Upper lobe of right lung (tissue), 1 donor: ENCODE measurements around the gene SSB. TPM values are rescaled to one million over a fixed set of nuclear protein-coding genes. Genes with fewer than 3 reads are reported as not detected.

ENCODE experiments used
- ATAC-seq: fragments of 200-7000 bp; cut with Tn5 transposase; one replicate; pipeline ENCODE4 v1.9.1; 2020; ENCODE audit warnings: mild to moderate bottlenecking, moderate library complexity
- DNase-seq: peaks from one replicate; pipeline ENCODE4 v3.0.0-alpha.2; 2020
- H3K27ac ChIP-seq: fragments of 200-600 bp; one replicate; pipeline ENCODE4 v1.8.0; 2022
- H3K27me3 ChIP-seq: fragments of 200-600 bp; one replicate; pipeline ENCODE4 v1.8.0; 2022; ENCODE audit warnings: mild to moderate bottlenecking
- H3K36me3 ChIP-seq: fragments of 200-600 bp; one replicate; pipeline ENCODE4 v1.8.0; 2022
- H3K4me1 ChIP-seq: fragments of 200-600 bp; one replicate; pipeline ENCODE4 v1.8.0; 2022
- H3K4me3 ChIP-seq: fragments of 200-600 bp; one replicate; pipeline ENCODE4 v1.8.0; 2022; ENCODE audit warnings: mild to moderate bottlenecking
- H3K9me3 ChIP-seq: fragments of 200-600 bp; one replicate; pipeline ENCODE4 v1.8.0; 2022
- intact Hi-C: fragments of 100-400 bp; cut with DNase I; formaldehyde crosslinking; loops from one replicate; pipeline ENCODE4 v1.11.0; 2022
- total RNA-seq: library from RNA; stranded (reverse); fragmentation: NEBNext Ultra II Directional; extraction: Animal tissue kit (Norgen Biotek cat#: 25700); gene quantifications from one replicate; pipeline ENCODE4 v1.2.1, GENCODE V29; 2021
- TF ChIP-seq, protein P1 (sequence below): fragments of 200-600 bp; IDR thresholded peaks from one replicate; pipeline ENCODE4 v1.8.0; 2022; ENCODE audit warnings: antibody characterized with exemption
- donor health status: DM: no; HTN: yes; CAD: no; lungs with severe emphysema.

The SSB gene
- total RNA-seq, 1 donor from 2014 or later = 70.7 TPM

DNA sequence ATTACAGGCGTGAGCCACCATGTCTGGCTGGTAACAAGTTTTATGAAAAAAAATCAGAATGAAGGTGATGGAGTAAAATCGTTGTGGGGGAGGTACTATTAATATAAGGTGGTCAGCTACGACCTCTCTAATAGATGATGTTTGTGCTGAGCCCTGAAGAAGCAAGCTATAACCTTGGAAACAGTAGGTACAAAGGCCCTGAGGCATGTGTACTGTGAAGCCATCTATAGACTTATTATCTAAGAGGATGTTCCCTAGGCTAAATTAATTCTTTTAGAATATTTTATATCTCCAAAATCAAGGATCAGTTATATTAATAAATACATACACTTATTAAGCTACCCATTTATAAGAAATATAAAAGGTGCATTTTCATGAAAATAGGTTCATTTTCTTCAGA lies 23.3 kb upstream of the SSB start:
- ATAC-seq (no peak), DNase-seq (no peak)
- Histone ChIP-seq H3K4me1 (no peaks in the 10 kb centered on the region), H3K36me3 (no peaks in the 10 kb centered on the region), H3K9me3 (no peaks in the 10 kb centered on the region), H3K4me3 (no peak overlapping the region), H3K27me3 (no peaks in the 10 kb centered on the region), H3K27ac (no peak overlapping the region)
- intact Hi-C loops = no loop called here
- TF ChIP-seq, protein P1, sequence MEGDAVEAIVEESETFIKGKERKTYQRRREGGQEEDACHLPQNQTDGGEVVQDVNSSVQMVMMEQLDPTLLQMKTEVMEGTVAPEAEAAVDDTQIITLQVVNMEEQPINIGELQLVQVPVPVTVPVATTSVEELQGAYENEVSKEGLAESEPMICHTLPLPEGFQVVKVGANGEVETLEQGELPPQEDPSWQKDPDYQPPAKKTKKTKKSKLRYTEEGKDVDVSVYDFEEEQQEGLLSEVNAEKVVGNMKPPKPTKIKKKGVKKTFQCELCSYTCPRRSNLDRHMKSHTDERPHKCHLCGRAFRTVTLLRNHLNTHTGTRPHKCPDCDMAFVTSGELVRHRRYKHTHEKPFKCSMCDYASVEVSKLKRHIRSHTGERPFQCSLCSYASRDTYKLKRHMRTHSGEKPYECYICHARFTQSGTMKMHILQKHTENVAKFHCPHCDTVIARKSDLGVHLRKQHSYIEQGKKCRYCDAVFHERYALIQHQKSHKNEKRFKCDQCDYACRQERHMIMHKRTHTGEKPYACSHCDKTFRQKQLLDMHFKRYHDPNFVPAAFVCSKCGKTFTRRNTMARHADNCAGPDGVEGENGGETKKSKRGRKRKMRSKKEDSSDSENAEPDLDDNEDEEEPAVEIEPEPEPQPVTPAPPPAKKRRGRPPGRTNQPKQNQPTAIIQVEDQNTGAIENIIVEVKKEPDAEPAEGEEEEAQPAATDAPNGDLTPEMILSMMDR = no peak

DNA sequence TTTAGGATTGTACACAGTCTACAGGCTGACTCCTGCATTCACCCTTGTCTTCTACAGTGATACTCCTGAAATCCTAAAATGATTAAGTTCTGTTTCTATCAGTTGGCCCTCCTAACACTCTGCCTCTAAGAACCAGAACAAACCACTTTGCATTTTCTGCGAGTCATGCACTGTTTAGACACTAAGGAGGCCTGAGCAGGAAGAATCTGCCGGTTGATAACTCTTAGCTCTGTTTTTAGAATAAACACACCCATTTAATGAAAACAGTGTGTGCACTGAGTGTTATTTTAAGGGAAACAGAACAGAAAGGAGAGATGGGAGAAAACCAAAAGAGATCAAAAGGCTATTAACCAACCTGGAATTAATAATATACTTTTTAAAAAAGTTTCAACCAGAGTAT lies 22.9 kb upstream of the SSB start:
- DNase-seq (no peak), ATAC-seq (no peak)
- Histone ChIP-seq H3K27me3 (no peaks in the 10 kb centered on the region), H3K9me3 (no peaks in the 10 kb centered on the region), H3K36me3 (no peaks in the 10 kb centered on the region), H3K27ac (no peak overlapping the region), H3K4me3 (no peak overlapping the region), H3K4me1 (no peaks in the 10 kb centered on the region)
- intact Hi-C loops = no loop called here
- TF ChIP-seq, protein P1 = no peak

DNA sequence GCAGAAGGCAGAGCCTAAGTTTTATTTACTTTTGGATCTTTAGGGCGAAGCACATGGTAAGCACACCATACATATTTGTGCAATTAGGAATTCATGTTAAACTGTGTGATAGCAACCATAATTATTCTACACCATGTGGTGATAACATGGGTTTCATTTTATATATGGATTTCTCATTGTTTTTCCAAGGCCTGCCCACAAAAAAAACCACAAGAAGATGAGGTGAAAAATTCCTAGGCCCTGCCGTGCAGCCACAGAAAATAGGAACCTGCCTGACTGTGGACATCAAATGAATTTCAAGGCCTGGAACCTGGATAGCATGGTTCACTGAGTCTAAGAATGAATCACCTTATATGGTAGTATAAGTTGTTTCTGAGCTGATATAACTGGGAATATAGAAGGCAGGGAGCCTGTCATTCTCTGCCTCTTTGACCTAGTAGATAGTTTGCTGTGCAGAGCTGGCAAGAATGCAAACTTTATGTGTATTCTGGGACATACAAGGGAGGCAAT lies 22.4 kb upstream of the SSB start:
- DNase-seq (no peak), ATAC-seq (no peak)
- Histone ChIP-seq H3K4me1 (no peaks in the 10 kb centered on the region), H3K9me3 (no peaks in the 10 kb centered on the region), H3K36me3 (no peaks in the 10 kb centered on the region), H3K4me3 (no peak overlapping the region), H3K27me3 (no peaks in the 10 kb centered on the region), H3K27ac (no peak overlapping the region)
- TF ChIP-seq, protein P1 = no peak
- intact Hi-C loops = no loop called here

DNA sequence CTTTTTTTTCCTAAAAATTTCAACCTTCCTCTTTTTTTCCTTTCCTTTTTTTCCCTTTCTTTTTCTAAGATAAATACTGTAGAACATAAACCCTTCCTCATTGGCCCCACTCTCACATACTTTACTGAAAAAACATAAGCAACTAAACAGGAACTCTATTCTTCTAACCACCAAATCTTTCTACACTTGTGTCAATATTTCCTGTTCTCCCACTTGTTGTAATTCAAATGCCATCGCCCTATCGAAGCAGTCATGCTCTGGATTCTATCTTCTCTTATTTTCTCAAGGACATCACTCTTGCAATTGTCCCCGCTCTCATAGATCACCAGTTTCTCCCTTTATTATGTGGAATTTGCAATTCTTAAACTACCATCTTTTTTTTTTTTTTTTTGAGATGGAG lies 20.2 kb upstream of the SSB start:
- Histone ChIP-seq H3K9me3 (no peaks in the 10 kb centered on the region), H3K4me3 (no peak overlapping the region), H3K36me3 (no peaks in the 10 kb centered on the region), H3K27ac (no peak overlapping the region), H3K27me3 (no peaks in the 10 kb centered on the region), H3K4me1 (no peaks in the 10 kb centered on the region)
- TF ChIP-seq, protein P1 = no peak
- intact Hi-C loops = no loop called here
- DNase-seq (no peak), ATAC-seq (no peak)

DNA sequence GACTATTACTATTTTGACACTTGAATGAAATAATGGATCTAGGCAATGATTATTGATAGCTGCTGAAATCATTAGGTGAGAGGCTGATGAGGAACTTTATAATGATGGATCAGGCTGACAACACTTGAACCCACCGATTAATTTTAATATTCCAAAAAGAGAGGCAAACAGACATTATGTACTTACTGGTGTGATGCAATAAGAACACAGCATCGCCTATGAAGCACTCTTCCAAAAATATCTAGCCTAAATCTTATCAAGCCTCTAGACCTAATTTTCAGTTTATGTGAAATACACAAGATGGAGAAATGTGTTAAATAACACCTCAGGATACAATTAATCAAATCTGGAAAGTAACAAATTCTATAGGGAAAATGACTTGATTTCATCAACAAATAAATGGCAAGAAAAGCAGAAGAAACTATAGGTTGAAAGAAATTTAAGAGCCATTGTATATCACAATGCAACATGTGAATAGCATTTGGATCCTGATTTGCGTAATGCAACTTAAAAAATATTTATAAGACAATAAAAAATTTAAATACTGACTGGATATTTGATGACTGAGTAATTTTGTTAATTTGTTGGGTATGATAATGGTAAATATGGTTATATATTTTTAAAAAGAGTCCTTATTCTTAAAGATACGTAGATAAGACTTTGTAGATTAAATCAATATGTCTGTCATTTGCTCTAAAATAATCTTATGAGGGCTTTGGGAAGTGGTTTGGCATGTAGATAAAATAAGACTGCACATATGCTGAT lies 17.2 kb upstream of the SSB start:
- Histone ChIP-seq H3K36me3 (no peaks in the 10 kb centered on the region), H3K27ac (no peak overlapping the region), H3K4me3 (no peak overlapping the region), H3K27me3 (no peaks in the 10 kb centered on the region), H3K4me1 (no peaks in the 10 kb centered on the region), H3K9me3 (no peaks in the 10 kb centered on the region)
- DNase-seq (no peak), ATAC-seq (no peak)
- TF ChIP-seq, protein P1 = no peak
- intact Hi-C loops = no loop called here

DNA sequence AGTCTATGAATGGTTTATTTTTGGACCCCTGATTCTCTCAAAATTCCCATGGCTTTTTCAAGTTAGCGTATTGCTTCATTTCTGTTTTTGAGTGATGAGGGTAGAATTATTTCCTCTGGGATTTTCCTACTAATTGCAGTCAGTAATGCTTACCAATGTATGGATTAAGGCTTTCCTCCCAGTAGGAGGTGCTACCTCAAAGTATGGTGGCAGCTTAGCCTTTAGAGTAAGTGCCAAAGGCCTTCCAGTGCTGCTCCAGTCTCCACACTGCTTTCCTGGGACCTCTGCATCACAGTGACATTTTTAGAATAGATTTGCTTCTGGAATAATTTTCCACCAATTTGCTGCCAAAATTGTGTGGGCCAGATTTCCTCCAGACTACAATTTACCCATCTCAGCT lies 16.2 kb upstream of the SSB start:
- intact Hi-C loops = no loop called here
- TF ChIP-seq, protein P1 = no peak
- no peak overlapping the region for H3K4me3 ChIP-seq
- no peak for ATAC-seq
- H3K36me3 ChIP-seq = no peaks in the 10 kb centered on the region
- no peak for DNase-seq
- H3K4me1 ChIP-seq = no peaks in the 10 kb centered on the region
- no peaks in the 10 kb centered on the region for H3K27me3 ChIP-seq
- H3K27ac ChIP-seq = no peak overlapping the region
- no peaks in the 10 kb centered on the region for H3K9me3 ChIP-seq
